Adrenal gland (tissue), 12 donors: ENCODE results near the gene HHAT. TPM values are rescaled to one million over a fixed set of nuclear protein-coding genes. Genes with fewer than 3 reads are reported as not detected.

Source experiments
- DNase-seq, 7 donors: peaks; one replicate each; pipeline ENCODE4 v3.0.0-alpha.2; 2019 to 2020
- H3K27ac ChIP-seq, 5 donors: fragments of 200-600 bp; sonication (generic) in 4 of 5; 1 replicate in 3 of 5; 2 replicates in 2 of 5; pipeline versions ENCODE4 v1.5.1 to v1.8.0; 2016 to 2020; ENCODE audit warnings: mild to moderate bottlenecking in 1 of 5
- H3K27me3 ChIP-seq: fragments of 200-600 bp; 2 replicates; pipeline ENCODE4 v1.8.0; 2021
- H3K36me3 ChIP-seq, 2 donors: fragments of 200-600 bp; replicated peaks in 1 of 2; 1 replicate in 1 of 2; 2 replicates in 1 of 2; pipeline versions ENCODE4 v1.5.1 to v1.8.0; 2018 to 2022
- H3K4me1 ChIP-seq, 2 donors: fragments of 200-600 bp; replicated peaks in 1 of 2; 1 replicate in 1 of 2; 2 replicates in 1 of 2; pipeline versions ENCODE4 v1.5.1 to v1.8.0; 2018 to 2021
- H3K4me3 ChIP-seq, 4 donors: fragments of 200-600 bp; sonication (generic) in 3 of 4; one replicate each; pipeline ENCODE4 v1.5.1; 2016 to 2018
- H3K9me3 ChIP-seq, 3 donors: fragments of 200-600 bp; sonication (generic) in 1 of 3; replicated peaks in 1 of 3; 1 replicate in 2 of 3; 2 replicates in 1 of 3; pipeline versions ENCODE4 v1.5.1 to v1.8.0; 2016 to 2021
- POLR2A ChIP-seq, 2 donors: fragments of 450-650 bp; IDR thresholded peaks; one replicate each; pipeline ENCODE4 v1.6.1; 2017; ENCODE audit warnings: antibody characterized with exemption in 2 of 2, mild to moderate bottlenecking in 2 of 2, moderate library complexity in 1 of 2
- WGBS, 4 donors: extraction: QIAGEN DNeasy Blood & Tissue Kit in 2 of 4; methylation state at CpG; one replicate each; pipeline versions ENCODE4 v1.1.5 to v1.1.7; 2013 to 2017; 5-methylcytosine and 5-hydroxymethylcytosine counted together
- intact Hi-C, 2 donors: fragments of 100-400 bp; cut with DNase I; formaldehyde crosslinking; loops; one replicate each; pipeline versions ENCODE4 v1.14.1 to v1.15.0; 2022 to 2023
- polyA plus RNA-seq, 3 donors: library from polyadenylated mRNA; stranded (reverse); fragments of 200-250 nt in 2 of 3; fragments of 350-450 nt in 1 of 3; fragmentation: Illumina TruSeq in 1 of 3; extraction: RNeasy Lipid Tissue Mini Kit (QIAGEN cat#74804) in 1 of 3; gene quantifications; one replicate each; pipeline ENCODE4 v1.2.3, GENCODE V29; 2013 to 2014
- total RNA-seq, 9 donors: library from RNA; depleted of rRNA in 4 of 9; stranded (reverse); fragments of >200 nt in 4 of 9; fragments of 120-200 nt in 1 of 9; fragmentation: NEBNext Ultra II Directional in 1 of 9; extraction: Animal tissue kit (Norgen Biotek cat#: 25700) in 1 of 9; gene quantifications; one replicate each; pipeline versions ENCODE4 v1.1.0 to v1.2.4, GENCODE V29; 2013 to 2023
- TF ChIP-seq, protein P1 (sequence below), 6 experiments: fragments of 450-650 bp in 4 of 6; fragments of 200-600 bp in 2 of 6; sonication (generic) in 1 of 6; IDR thresholded peaks; 1 replicate in 5 of 6; 2 replicates in 1 of 6; pipeline versions ENCODE4 v1.5.1 to v1.8.0; 2016 to 2021; ENCODE audit warnings: antibody characterized with exemption in 6 of 6, mild to moderate bottlenecking in 2 of 6, moderate library complexity in 1 of 6
- donor health status: healthy with polysubstance abuse.
- donor health status: Bipolar disorder and iron deficiency.
- donor health status: DM: yes; HTN: yes; CAD: no.
- donor health status: DM: no; HTN: no; CAD: no.
- donor health status: DM: no; HTN: no; CAD: no.
- donor health status: DM: yes; HTN: yes; CAD: no.

The HHAT gene
- total and polyA plus RNA-seq, 12 donors: 3.1 to 26.7 (median 12.3) TPM

DNA sequence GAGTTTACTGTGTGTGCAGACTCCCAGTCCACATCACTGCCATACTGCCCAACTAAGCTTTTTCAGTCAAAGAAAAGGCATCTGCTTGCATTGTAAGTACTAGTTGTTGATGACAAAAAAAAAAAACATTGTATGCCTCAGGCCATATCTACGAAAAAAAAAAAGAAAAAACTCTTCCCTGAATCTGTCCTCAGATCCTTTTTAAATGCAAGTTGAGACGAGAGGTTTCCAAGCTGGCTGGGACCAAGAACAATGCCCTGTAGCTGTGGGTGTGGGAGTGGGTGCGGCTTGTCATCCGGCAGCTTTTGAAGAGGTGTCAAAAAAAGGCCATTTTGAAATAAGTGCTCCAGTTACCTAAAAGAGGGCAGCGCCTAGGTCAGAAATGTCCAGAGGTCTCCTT, 29.2 kb upstream of the HHAT start:
- Histone ChIP-seq H3K36me3 (no peaks in the 10 kb centered on the region), H3K27ac (no peak overlapping the region), H3K4me1 (no peaks in the 10 kb centered on the region), H3K27me3 (no peaks in the 10 kb centered on the region), H3K4me3 (no peak overlapping the region), H3K9me3 (no peaks in the 10 kb centered on the region)
- intact Hi-C loops: no loop called here
- no peak for DNase-seq
- TF ChIP-seq POLR2A (IDR thresholded peaks at IDR 0.05): no peak
- TF ChIP-seq, protein P1, sequence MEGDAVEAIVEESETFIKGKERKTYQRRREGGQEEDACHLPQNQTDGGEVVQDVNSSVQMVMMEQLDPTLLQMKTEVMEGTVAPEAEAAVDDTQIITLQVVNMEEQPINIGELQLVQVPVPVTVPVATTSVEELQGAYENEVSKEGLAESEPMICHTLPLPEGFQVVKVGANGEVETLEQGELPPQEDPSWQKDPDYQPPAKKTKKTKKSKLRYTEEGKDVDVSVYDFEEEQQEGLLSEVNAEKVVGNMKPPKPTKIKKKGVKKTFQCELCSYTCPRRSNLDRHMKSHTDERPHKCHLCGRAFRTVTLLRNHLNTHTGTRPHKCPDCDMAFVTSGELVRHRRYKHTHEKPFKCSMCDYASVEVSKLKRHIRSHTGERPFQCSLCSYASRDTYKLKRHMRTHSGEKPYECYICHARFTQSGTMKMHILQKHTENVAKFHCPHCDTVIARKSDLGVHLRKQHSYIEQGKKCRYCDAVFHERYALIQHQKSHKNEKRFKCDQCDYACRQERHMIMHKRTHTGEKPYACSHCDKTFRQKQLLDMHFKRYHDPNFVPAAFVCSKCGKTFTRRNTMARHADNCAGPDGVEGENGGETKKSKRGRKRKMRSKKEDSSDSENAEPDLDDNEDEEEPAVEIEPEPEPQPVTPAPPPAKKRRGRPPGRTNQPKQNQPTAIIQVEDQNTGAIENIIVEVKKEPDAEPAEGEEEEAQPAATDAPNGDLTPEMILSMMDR (IDR thresholded peaks at IDR 0.05): no peak
- 58 to 63% (median 61%) methylated on average over 5 of the region's 5 CpGs for WGBS, 4 donors

GRCh38 chr1:210300923-210301614, 27.6 kb upstream of the HHAT start:
- DNase-seq: no peak

DNA sequence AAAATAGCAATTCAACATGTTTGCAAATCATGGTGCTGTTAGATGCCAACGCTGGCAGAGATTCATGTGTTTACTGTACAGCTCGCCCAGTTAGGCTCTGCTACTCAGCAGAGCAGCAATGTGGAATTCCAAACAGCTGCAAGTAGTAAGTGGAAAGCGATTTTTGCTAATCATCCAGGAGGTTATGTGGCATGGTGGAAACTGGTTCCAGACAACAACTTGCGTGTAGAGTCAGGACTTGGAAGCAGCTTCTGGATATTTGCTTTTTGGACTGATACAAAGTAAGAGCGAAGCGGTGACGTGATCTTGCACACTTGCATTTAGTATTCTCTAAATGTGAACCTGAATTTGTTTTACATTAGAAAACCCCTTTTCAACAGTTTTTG, 27.1 kb upstream of the HHAT start:
- 75 to 82% (median 77%) methylated on average over 7 of the region's 7 CpGs for WGBS, 4 donors
- DNase-seq: no peak
- Histone ChIP-seq H3K27ac (no peak overlapping the region), H3K27me3 (no peaks in the 10 kb centered on the region), H3K9me3 (no peaks in the 10 kb centered on the region), H3K4me3 (no peak overlapping the region), H3K4me1 (no peaks in the 10 kb centered on the region), H3K36me3 (no peaks in the 10 kb centered on the region)
- TF ChIP-seq POLR2A (IDR thresholded peaks at IDR 0.05): no peak
- TF ChIP-seq, protein P1 (IDR thresholded peaks at IDR 0.05): no peak
- intact Hi-C loops: loop anchor here in 1 of 2 donors (10.0 kb wide), 1 partner anchor 147 kb away; no protein-coding TSS in a partner anchor

More at GRCh38 chr1:210300923-210301614, 27.6 kb upstream of the HHAT start:
- Histone ChIP-seq H3K4me1 (no peaks in the 10 kb centered on the region), H3K27ac (no peak overlapping the region), H3K9me3 (no peaks in the 10 kb centered on the region), H3K4me3 (no peak overlapping the region), H3K36me3 (no peaks in the 10 kb centered on the region), H3K27me3 (no peaks in the 10 kb centered on the region)
- no peak for TF ChIP-seq POLR2A (IDR thresholded peaks at IDR 0.05)
- TF ChIP-seq, protein P1 (IDR thresholded peaks at IDR 0.05): no peak
- WGBS, 4 donors: 54 to 61% (median 57%) methylated on average over 5 of the region's 5 CpGs
- intact Hi-C loops: loop anchor here in 1 of 2 donors (10.0 kb wide), 1 partner anchor 146 kb away; no protein-coding TSS in a partner anchor

- no peak for DNase-seq
- no peaks in the 10 kb centered on the region for H3K27me3 ChIP-seq
- H3K4me1 ChIP-seq: no peaks in the 10 kb centered on the region
- 88 to 97% (median 89%) methylated on average over 10 of the region's 10 CpGs for WGBS, 4 donors
- no peaks in the 10 kb centered on the region for H3K9me3 ChIP-seq
- no peaks in the 10 kb centered on the region for H3K36me3 ChIP-seq
- intact Hi-C loops: loop anchor here in 1 of 2 donors (10.0 kb wide), 1 partner anchor 148 kb away; no protein-coding TSS in a partner anchor
- no peak overlapping the region for H3K4me3 ChIP-seq
- no peak for TF ChIP-seq POLR2A (IDR thresholded peaks at IDR 0.05)
- TF ChIP-seq, protein P1 (IDR thresholded peaks at IDR 0.05): no peak
- no peak overlapping the region for H3K27ac ChIP-seq
Measured at GRCh38 chr1:210302501-210302900, 26.2 kb upstream of the HHAT start.
